Fibroblast of mammary gland (primary cell): ENCODE measurements around the gene COX10.
A peak's percentile ranks its signal among the peaks of the same experiment; 100 is the strongest.

Experiments
- DNase-seq: peaks from one replicate; pipeline ENCODE4 v3.0.0-alpha.2; 2010; ENCODE audit warnings: low read depth
- H3K4me3 ChIP-seq: 2 replicates; pipeline ENCODE4 v1.5.1; 2011; ENCODE audit warnings: low read depth, mild to moderate bottlenecking, low read length, moderate library complexity; ENCODE audit not compliant: control insufficient read depth
- CTCF ChIP-seq: conservative IDR thresholded peaks from 2 replicates; pipeline ENCODE4 v1.5.1; 2011; ENCODE audit warnings: low read depth, low read length, inconsistent platforms; ENCODE audit not compliant: control insufficient read depth, insufficient read depth

The COX10 gene

GRCh38 chr17:14052886-14053615, 16.3 kb upstream of the COX10 start:
- H3K4me3 ChIP-seq, result no peak overlapping the region
- DNase-seq, result peak; percentile 81
- TF ChIP-seq CTCF, result no peak

- H3K4me3 ChIP-seq, result no peak overlapping the region
- no peak for TF ChIP-seq CTCF
- no peak for DNase-seq
Observed at GRCh38 chr17:14057591-14057990, 11.7 kb upstream of the COX10 start.

- no peak overlapping the region for H3K4me3 ChIP-seq
- no peak for TF ChIP-seq CTCF
- peak; percentile 9 for DNase-seq
Observed at GRCh38 chr17:14058051-14058450, 11.3 kb upstream of the COX10 start.

GRCh38 chr17:14060706-14061105, 8.6 kb upstream of the COX10 start:
- TF ChIP-seq CTCF, result no peak
- H3K4me3 ChIP-seq, result no peak overlapping the region
- no peak for DNase-seq

- peak; percentile 80 for DNase-seq
- H3K4me3 ChIP-seq, result no peak overlapping the region
- peak; percentile 19 for TF ChIP-seq CTCF
Observed at GRCh38 chr17:14061666-14062560, 7.4 kb upstream of the COX10 start.

- H3K4me3 ChIP-seq, result no peak overlapping the region
- no peak for DNase-seq
- no peak for TF ChIP-seq CTCF
Observed at GRCh38 chr17:14067347-14067746, 2.0 kb upstream of the COX10 start.
